ENCODE data around the gene MLH3. TPM values are rescaled to one million over a fixed set of nuclear protein-coding genes. Genes with fewer than 3 reads are reported as not detected.
"Not testable (repeated sequence)": the region's sequence is repeated elsewhere in the genome, so short reads cannot be mapped to it uniquely, and the experiment has no call there.

Gene MLH3
- total RNA-seq, 4 donors from 2014 or later, result 24.5 to 40.7 (median 32.9) TPM

DNA sequence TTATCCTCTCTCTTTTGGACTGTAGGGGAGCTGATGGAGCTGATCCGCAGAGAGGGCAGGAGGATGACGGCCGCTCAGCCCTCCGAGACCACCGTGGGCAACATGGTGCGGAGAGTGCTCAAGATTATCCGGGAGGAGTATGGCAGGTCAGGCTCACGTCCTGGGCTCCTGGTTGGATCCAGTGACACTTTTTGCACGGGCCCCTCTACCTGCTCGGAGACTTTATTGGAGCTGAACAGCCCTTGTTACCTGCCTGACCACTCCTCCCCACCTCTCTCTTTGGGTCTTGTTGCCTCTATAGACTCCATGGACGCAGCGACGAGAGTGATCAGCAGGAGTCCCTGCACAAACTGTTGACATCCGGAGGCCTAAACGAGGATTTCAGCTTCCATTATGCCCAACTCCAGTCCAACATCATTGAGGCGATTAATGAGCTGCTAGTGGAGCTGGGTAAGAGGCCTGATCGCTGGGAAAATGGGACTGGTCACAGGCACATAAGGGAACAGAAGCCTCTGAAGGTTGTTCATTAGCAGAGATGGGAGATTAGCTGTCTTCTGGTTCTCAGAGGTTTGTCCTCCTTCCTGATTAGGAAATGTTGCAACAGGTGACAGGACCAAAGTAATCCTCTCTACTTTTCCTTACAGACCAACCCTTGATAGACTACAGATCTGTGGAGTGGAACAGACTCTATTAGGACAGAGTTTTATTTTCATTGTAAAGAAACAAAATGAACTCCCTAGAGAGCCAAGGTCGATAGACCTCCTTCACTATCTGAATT lies 47.8 kb downstream of the MLH3 start:
- no peaks in the 10 kb centered on the region for H3K27me3 ChIP-seq
- peak overlapping the region; percentile 77 to 92 (median 82) for H3K4me3 ChIP-seq
- no peak for TF ChIP-seq POLR2A (IDR thresholded peaks at IDR 0.05; ENCODE audit: low read depth)
- TF ChIP-seq, protein P1, sequence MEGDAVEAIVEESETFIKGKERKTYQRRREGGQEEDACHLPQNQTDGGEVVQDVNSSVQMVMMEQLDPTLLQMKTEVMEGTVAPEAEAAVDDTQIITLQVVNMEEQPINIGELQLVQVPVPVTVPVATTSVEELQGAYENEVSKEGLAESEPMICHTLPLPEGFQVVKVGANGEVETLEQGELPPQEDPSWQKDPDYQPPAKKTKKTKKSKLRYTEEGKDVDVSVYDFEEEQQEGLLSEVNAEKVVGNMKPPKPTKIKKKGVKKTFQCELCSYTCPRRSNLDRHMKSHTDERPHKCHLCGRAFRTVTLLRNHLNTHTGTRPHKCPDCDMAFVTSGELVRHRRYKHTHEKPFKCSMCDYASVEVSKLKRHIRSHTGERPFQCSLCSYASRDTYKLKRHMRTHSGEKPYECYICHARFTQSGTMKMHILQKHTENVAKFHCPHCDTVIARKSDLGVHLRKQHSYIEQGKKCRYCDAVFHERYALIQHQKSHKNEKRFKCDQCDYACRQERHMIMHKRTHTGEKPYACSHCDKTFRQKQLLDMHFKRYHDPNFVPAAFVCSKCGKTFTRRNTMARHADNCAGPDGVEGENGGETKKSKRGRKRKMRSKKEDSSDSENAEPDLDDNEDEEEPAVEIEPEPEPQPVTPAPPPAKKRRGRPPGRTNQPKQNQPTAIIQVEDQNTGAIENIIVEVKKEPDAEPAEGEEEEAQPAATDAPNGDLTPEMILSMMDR (IDR thresholded peaks at IDR 0.05), result no peak
- TF ChIP-seq EP300 (IDR thresholded peaks at IDR 0.05), result no peak
- TF ChIP-seq POLR2AphosphoS5 (IDR thresholded peaks at IDR 0.05), result no peak
- H3K9me3 ChIP-seq, result no peaks in the 10 kb centered on the region
- H3K4me1 ChIP-seq, result peaks cover 15 to 34% (median 25%) of the 10 kb centered on the region in 4 donors
- H3K27ac ChIP-seq (replicated peaks in 1 of 4), result peak overlapping the region; percentile 81 to 87 (median 82)
- intact Hi-C loops (cut with DNase I), result loop anchor here (5.0 to 10.0 kb wide), 2 partner anchors 56 to 81 kb away; no protein-coding TSS in a partner anchor
- WGBS, result 16% methylated on average over 10 of the region's 18 CpGs
- H3K36me3 ChIP-seq, result peaks cover 15 to 39% (median 37%) of the 10 kb centered on the region in 4 donors
- no peak for DNase-seq (ENCODE audit: extremely low spot score)

DNA sequence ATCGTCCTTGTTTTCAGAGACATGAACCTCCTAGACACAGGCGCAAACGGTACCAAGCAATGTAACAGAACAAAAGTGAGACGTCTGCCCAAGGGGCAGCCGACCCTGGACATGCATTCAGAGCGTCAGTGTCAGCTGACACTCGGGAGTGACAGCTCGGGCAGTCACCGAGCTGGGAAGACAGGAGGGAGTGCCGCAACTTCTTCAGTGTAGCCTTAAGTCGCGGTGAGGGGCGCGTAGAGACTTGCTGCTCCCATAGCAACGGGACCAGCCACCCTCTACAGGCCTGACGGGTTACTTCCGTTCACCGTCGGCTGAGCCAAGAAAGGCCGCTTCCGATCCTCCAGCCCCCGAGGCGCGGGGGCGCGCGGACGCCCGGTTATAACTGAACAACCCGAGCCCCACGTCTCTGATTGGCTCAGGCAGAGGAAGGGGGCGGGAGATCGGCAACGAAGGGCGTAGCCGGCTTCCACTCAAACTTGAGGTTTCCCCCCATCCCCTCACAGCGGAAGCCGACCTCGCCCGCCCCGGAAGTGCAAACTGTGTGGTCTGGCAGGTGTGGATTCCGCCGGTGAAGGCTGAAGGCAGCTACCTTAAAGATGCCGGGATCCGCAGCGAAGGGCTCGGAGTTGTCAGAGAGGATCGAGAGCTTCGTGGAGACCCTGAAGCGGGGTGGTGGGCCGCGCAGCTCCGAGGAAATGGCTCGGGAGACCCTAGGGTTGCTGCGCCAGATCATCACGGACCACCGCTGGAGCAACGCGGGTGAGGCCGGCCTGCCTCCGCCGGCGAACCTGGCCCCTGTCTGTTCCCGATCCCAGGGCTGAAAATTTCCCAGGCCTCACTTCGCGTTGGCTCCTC lies 48.6 kb downstream of the MLH3 start, which contains the start of gene EIF2B2:
Gene EIF2B2, plus strand, starts transcription at position 530 of the 858 bp plus-strand sequence. Its CDS starts 70 bp downstream, at position 600.
- no peaks in the 10 kb centered on the region for H3K27me3 ChIP-seq
- peak; percentile 100 for DNase-seq (ENCODE audit: extremely low spot score)
- peak within 1 kb of the TSS; percentile 77 to 92 (median 82) for H3K4me3 ChIP-seq
- TF ChIP-seq EP300 (IDR thresholded peaks at IDR 0.05), result no peak
- TF ChIP-seq POLR2AphosphoS5 (IDR thresholded peaks at IDR 0.05), result peak; percentile 80 to 83
- TF ChIP-seq, protein P1 (IDR thresholded peaks at IDR 0.05), result peak in 2 of 3 experiments; percentile 28 to 37
- WGBS, result 2% methylated on average over 14 of the region's 66 CpGs
- peaks cover 15 to 31% (median 28%) of the 10 kb centered on the region in 4 donors for H3K36me3 ChIP-seq
- H3K9me3 ChIP-seq, result no peaks in the 10 kb centered on the region
- H3K4me1 ChIP-seq, result peaks cover 15 to 34% (median 25%) of the 10 kb centered on the region in 4 donors
- intact Hi-C loops (cut with DNase I), result loop anchor here (5.0 to 10.0 kb wide), 2 partner anchors 55 to 82 kb away; no protein-coding TSS in a partner anchor
- H3K27ac ChIP-seq (replicated peaks in 1 of 4), result peak within 1 kb of the TSS; percentile 81 to 87 (median 82)

DNA sequence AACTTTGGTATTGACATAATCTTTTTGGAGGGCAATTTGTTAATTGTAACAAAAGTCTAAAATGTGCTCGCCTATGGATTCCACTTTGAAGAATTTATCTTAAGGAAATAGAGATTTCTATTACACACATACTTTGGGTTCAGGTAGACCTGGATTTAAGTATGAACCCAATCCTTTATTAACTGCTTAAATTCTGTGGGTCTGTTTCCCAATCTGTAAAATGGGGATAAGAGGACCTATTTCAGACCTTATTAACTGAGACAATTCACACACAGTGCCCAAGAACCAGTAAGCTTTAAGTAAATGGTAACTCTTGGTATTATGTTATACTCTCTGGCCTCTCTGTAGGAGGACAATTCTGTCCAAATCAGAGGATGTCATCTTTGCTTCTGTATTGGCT lies 49.4 kb downstream of the MLH3 start:
- Histone ChIP-seq H3K4me3 (peak overlapping the region; percentile 77 to 92 (median 82)), H3K4me1 (peaks cover 15 to 34% (median 25%) of the 10 kb centered on the region in 4 donors), H3K9me3 (no peaks in the 10 kb centered on the region), H3K27me3 (no peaks in the 10 kb centered on the region), H3K36me3 (peaks cover 12 to 24% (median 21%) of the 10 kb centered on the region in 4 donors), H3K27ac (replicated peaks in 1 of 4) (peak overlapping the region; percentile 81 to 87 (median 82))
- no peak for DNase-seq (ENCODE audit: extremely low spot score)
- no peak for TF ChIP-seq POLR2AphosphoS5 (IDR thresholded peaks at IDR 0.05)
- TF ChIP-seq, protein P1 (IDR thresholded peaks at IDR 0.05), result no peak
- intact Hi-C loops (cut with DNase I), result loop anchor here (5.0 to 10.0 kb wide), 2 partner anchors 55 to 83 kb away; no protein-coding TSS in a partner anchor
- WGBS, result 97% methylated on average over 1 of the region's 1 CpG

DNA sequence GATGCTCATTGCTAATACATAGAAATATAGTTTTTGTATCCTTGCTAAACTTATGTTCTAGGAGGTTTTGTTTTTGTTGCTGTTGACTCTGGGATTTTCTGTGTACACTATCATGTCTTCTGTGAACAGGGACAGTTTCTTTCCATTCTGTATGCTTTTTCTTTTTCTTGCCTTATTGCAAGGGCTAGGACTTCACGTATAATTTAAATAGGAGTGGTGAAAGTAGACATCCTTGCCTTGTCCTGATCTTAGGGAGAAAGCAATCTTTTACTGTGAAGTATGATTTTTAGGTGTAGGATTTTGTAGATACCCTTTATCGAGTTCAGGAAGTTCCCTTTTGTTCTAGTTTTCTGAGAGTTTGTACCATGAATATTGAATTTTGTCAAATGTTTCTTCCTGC lies 50.0 kb downstream of the MLH3 start:
- TF ChIP-seq EP300 (IDR thresholded peaks at IDR 0.05), result no peak
- TF ChIP-seq POLR2AphosphoS5 (IDR thresholded peaks at IDR 0.05), result no peak
- TF ChIP-seq POLR2A (IDR thresholded peaks at IDR 0.05; ENCODE audit: low read depth), result no peak
- TF ChIP-seq, protein P1 (IDR thresholded peaks at IDR 0.05), result no peak
- intact Hi-C loops (cut with DNase I), result loop anchor here (5.0 to 10.0 kb wide), 2 partner anchors 54 to 84 kb away; no protein-coding TSS in a partner anchor
- Histone ChIP-seq H3K27ac (replicated peaks in 1 of 4) (no peak overlapping the region), H3K4me3 (no peak overlapping the region), H3K9me3 (no peaks in the 10 kb centered on the region), H3K4me1 (peaks cover 15 to 27% (median 25%) of the 10 kb centered on the region in 4 donors), H3K27me3 (no peaks in the 10 kb centered on the region), H3K36me3 (peaks cover 6 to 17% (median 15%) of the 10 kb centered on the region in 4 donors)
- DNase-seq (ENCODE audit: extremely low spot score), result no peak
- 90% methylated on average over 2 of the region's 2 CpGs for WGBS

DNA sequence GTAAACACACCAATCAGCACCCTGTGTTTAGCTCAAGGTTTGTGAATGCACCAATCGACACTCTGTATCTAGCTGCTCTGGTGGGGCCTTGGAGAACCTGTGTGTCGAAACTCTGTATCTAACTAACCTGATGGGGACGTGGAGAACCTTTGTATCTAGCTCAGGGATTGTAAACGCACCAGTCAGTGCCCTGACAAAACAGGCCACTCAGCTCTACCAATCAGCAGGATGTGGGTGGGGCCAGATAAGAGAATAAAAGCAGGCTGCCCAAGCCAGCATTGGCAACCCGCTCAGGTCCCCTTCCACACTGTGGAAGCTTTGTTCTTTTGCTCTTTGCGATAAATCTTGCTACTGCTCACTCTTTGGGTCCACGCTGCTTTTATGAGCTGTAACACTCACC lies 55.5 kb downstream of the MLH3 start:
- intact Hi-C loops (cut with DNase I), result not testable (repeated sequence)

DNA sequence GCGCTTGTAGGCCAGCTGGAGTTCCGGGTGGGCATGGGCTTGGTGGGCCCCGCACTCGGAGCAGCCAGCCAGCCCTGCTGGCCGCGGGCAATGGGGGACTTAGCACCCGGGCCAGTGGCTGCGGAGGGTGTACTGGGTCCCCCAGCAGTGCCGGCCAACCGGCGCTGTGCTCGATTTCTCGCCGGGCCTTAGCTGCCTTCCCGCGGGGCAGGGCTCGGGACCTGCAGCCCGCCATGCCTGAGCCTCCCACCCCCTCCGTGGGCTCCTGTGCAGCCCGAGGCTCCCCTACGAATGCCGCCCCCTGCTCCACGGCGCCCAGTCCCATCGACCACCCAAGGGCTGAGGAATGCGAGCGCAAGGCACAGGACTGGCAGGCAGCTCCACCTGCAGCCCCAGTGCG lies 57.1 kb downstream of the MLH3 start:
- DNase-seq (ENCODE audit: extremely low spot score); H3K27me3 ChIP-seq; H3K27ac ChIP-seq (replicated peaks in 1 of 4); H3K4me3 ChIP-seq; H3K36me3 ChIP-seq; intact Hi-C loops (cut with DNase I); H3K4me1 ChIP-seq; H3K9me3 ChIP-seq: not testable (repeated sequence)
- WGBS, result 100% methylated on average over 1 of the region's 28 CpGs

More for the DNA sequence above, 55.5 kb downstream of the MLH3 start:
- not testable (repeated sequence) for H3K4me1 ChIP-seq; H3K4me3 ChIP-seq; H3K36me3 ChIP-seq; H3K27ac ChIP-seq (replicated peaks in 1 of 4); H3K27me3 ChIP-seq; DNase-seq (ENCODE audit: extremely low spot score); H3K9me3 ChIP-seq
- WGBS, result no CpG with 5 or more reads among the region's 7 CpGs

Data from esophagus muscularis mucosa (tissue), 4 donors.